WERI-Rb-1 (cell line): Measurements from ENCODE around the gene IMMP2L.

Experiments used
- DNase-seq: peaks from one replicate; pipeline ENCODE4 v3.0.0-alpha.2; 2020
- H3K27ac ChIP-seq: fragments of 250-450 bp; sonication (Bioruptor Pico); 2 replicates; pipeline ENCODE4 v1.5.1; 2020; ENCODE audit warnings: mild to moderate bottlenecking, moderate library complexity
- H3K27me3 ChIP-seq: fragments of 250-450 bp; sonication (Bioruptor Pico); 2 replicates; pipeline ENCODE4 v1.5.1; 2021; ENCODE audit warnings: mild to moderate bottlenecking, low read depth, moderate library complexity; ENCODE audit not compliant: insufficient read depth, severe bottlenecking
- H3K36me3 ChIP-seq: fragments of 250-450 bp; sonication (Bioruptor Pico); 2 replicates; pipeline ENCODE4 v1.5.1; 2020; ENCODE audit warnings: mild to moderate bottlenecking, moderate library complexity
- H3K4me3 ChIP-seq: 2 replicates; pipeline ENCODE4 v1.5.1; 2011; ENCODE audit warnings: low read depth, mild to moderate bottlenecking, control low read depth, low read length
- H3K9me3 ChIP-seq: fragments of 250-450 bp; sonication (Bioruptor Pico); 2 replicates; pipeline ENCODE4 v1.5.1; 2021; ENCODE audit warnings: mild to moderate bottlenecking, moderate library complexity; ENCODE audit not compliant: severe bottlenecking
- TF ChIP-seq, protein P1 (sequence below): IDR thresholded peaks from 2 replicates; pipeline ENCODE4 v1.5.1; 2011; ENCODE audit warnings: low read depth, mild to moderate bottlenecking, control low read depth, inconsistent platforms, low read length

Gene IMMP2L

DNA sequence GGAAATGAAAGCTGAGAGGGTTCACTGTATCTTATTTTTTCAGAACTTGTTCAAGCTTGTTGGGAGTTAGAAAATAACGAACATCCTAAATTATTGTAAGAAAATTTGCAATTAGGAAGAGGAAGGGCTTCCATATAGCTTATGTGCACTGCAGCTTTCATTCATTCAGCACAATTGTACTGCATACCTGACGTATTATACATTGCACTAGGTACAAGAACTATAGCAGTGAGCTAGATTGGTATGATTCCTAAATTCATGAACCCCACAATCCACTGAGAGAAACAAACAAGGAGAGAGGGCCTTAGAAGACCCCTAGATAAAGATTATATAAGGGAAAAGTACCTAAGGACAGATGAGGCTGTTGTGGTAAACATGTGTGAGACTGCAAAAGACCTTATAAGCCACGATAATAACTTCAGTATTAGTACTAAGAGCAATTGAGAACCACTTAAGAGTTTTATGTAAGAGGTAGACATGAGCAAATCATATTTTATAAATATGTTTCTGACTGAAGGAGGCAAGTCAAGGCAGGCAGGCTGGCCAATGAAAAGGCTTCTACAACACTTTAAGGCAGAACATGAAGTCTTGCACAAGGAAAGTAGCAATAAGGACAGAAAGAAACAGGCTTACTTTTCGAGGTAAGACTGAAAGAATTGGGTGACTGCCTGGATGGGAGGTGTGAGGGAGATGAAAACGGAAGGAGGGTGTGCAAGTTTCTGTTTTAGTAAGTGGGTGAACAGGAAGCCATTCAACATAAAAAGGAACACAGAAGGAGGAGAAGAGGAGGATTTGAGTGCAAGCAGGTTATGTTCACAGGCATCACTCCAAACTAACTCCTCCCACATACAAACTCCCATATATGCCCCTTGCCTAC is 549.3 kb downstream of the IMMP2L start:
- DNase-seq: no peak
- TF ChIP-seq, protein P1, sequence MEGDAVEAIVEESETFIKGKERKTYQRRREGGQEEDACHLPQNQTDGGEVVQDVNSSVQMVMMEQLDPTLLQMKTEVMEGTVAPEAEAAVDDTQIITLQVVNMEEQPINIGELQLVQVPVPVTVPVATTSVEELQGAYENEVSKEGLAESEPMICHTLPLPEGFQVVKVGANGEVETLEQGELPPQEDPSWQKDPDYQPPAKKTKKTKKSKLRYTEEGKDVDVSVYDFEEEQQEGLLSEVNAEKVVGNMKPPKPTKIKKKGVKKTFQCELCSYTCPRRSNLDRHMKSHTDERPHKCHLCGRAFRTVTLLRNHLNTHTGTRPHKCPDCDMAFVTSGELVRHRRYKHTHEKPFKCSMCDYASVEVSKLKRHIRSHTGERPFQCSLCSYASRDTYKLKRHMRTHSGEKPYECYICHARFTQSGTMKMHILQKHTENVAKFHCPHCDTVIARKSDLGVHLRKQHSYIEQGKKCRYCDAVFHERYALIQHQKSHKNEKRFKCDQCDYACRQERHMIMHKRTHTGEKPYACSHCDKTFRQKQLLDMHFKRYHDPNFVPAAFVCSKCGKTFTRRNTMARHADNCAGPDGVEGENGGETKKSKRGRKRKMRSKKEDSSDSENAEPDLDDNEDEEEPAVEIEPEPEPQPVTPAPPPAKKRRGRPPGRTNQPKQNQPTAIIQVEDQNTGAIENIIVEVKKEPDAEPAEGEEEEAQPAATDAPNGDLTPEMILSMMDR: no peak
- H3K27me3 ChIP-seq: no peaks in the 10 kb centered on the region
- H3K27ac ChIP-seq: no peak overlapping the region
- H3K36me3 ChIP-seq: no peaks in the 10 kb centered on the region
- H3K9me3 ChIP-seq: no peaks in the 10 kb centered on the region
- H3K4me3 ChIP-seq: no peak overlapping the region

DNA sequence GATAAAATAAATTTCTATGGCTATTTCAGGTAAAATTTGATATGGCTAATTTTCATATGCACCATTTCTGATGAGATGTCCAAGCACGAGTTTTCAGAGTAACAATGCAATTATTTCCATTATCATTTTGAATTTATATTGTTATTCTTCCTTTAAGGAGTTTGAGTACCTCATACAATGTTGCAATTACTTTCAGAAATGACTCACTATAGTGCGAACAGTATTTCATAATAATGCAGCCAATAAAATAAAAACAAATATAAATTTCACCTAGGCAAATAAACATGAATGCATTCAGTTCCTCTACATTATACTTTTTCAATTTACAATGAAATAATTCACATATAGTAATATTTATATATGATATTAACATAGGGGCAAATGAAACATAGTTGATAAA is 550.1 kb downstream of the IMMP2L start:
- DNase-seq: no peak
- Histone ChIP-seq H3K36me3 (no peaks in the 10 kb centered on the region), H3K9me3 (no peaks in the 10 kb centered on the region), H3K4me3 (no peak overlapping the region), H3K27ac (no peak overlapping the region), H3K27me3 (no peaks in the 10 kb centered on the region)
- TF ChIP-seq, protein P1: no peak

DNA sequence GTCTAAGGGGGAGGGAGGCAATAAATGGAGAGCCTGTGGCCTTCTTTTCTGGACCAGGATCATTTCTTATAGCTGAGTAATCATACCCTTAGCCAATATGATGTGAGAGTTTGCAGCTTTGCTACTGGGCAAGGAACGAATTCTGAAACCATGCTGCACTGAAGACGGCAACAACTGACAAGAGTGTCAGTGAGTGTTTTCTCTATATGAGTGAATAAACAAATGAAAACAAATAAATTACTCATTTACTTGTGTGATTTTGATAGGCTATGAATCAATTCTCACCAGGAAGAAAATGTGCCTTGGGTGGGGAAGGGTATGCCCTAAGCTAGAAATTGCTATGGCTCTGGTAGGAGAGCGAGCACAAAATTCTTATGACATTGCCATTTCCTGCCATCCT is 550.8 kb downstream of the IMMP2L start:
- Histone ChIP-seq H3K9me3 (no peaks in the 10 kb centered on the region), H3K27ac (no peak overlapping the region), H3K36me3 (no peaks in the 10 kb centered on the region), H3K27me3 (no peaks in the 10 kb centered on the region), H3K4me3 (no peak overlapping the region)
- no peak for DNase-seq
- TF ChIP-seq, protein P1: no peak

DNA sequence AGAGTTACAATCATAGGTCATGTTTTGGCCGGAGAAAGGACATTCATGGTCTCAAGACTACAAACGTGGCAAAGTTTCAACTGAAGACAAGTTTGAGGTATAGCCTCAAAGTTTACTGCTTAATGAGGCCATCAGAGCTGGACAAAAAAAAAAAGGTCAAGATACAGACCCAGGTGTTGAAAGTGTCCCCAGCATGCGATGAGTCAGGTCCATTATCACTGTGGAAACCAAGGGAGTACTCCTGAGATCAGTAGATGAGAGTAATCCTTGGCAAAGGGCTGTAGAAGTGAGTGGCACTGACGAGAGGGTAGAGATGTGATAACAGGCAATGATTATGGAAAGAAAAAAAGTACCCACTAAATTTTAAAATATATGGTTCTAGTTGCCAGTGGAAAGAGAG is 551.5 kb downstream of the IMMP2L start:
- Histone ChIP-seq H3K27ac (no peak overlapping the region), H3K4me3 (no peak overlapping the region), H3K27me3 (no peaks in the 10 kb centered on the region), H3K9me3 (no peaks in the 10 kb centered on the region), H3K36me3 (no peaks in the 10 kb centered on the region)
- TF ChIP-seq, protein P1: no peak
- no peak for DNase-seq

DNA sequence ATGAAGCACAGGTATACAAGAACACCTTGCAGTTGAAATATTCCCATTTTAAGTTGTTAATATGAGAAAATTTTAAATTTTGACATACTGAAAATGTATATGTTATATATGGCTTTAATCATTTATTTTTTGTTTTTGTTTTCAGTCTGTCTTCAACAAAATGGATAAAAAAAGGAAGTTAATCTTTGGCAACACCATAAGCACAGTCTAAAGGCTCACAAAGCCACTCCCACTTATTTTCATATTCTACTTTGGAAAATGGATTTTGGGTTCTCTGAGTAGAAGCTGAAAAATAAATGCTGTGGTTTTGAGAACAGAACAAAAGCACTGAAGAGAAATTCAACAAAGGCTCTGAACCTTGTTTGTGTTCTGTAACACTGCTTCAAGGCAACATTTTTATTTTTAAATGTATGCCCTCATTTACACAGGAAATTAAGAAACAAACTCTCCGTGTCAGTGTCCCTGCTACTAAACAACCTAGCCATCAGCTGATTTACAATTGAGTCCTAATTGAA is 552.7 kb downstream of the IMMP2L start:
- Histone ChIP-seq H3K36me3 (no peaks in the 10 kb centered on the region), H3K9me3 (no peaks in the 10 kb centered on the region), H3K4me3 (no peak overlapping the region), H3K27me3 (no peaks in the 10 kb centered on the region), H3K27ac (no peak overlapping the region)
- no peak for DNase-seq
- TF ChIP-seq, protein P1: no peak
